Gastroesophageal sphincter (tissue), 4 donors: ENCODE data around the gene PARD3B. TPM values are rescaled to one million over a fixed set of nuclear protein-coding genes. Genes with fewer than 3 reads are reported as not detected.

Source experiments
- ATAC-seq: fragments of 150-250 bp; one replicate; pipeline ENCODE4 v1.9.1; 2016; ENCODE audit warnings: mild to moderate bottlenecking, moderate library complexity
- H3K27ac ChIP-seq, 4 donors: fragments of 200-600 bp; sonication (generic) in 3 of 4; 1 replicate in 3 of 4; 2 replicates in 1 of 4; pipeline ENCODE4 v1.5.1; 2016 to 2019
- H3K27me3 ChIP-seq: fragments of 200-600 bp; sonication (generic); one replicate; pipeline ENCODE4 v1.5.1; 2019
- H3K36me3 ChIP-seq, 2 donors: fragments of 200-600 bp; sonication (generic); one replicate each; pipeline ENCODE4 v1.5.1; 2019; ENCODE audit warnings: control low read depth in 1 of 2
- H3K4me1 ChIP-seq, 3 donors: fragments of 200-600 bp; sonication (generic); 1 replicate in 2 of 3; 2 replicates in 1 of 3; pipeline ENCODE4 v1.5.1; 2016 to 2019; ENCODE audit warnings: control low read depth in 2 of 3
- H3K4me3 ChIP-seq, 2 donors: fragments of 200-600 bp; sonication (generic); one replicate each; pipeline ENCODE4 v1.5.1; 2019; ENCODE audit warnings: mild to moderate bottlenecking in 1 of 2, moderate library complexity in 1 of 2
- H3K9me3 ChIP-seq, 3 donors: fragments of 200-600 bp; sonication (generic); one replicate each; pipeline ENCODE4 v1.5.1; 2017 to 2019; ENCODE audit warnings: control low read depth in 2 of 3
- CTCF ChIP-seq, 4 experiments: fragments of 200-600 bp in 2 of 4; fragments of 450-650 bp in 2 of 4; sonication (generic) in 1 of 4; IDR thresholded peaks; one replicate each; pipeline ENCODE4 v1.5.1; 2017 to 2019; ENCODE audit warnings: antibody characterized with exemption in 4 of 4, mild to moderate bottlenecking in 2 of 4, moderate library complexity in 2 of 4
- EP300 ChIP-seq: sonication (generic); formaldehyde crosslinking; IDR thresholded peaks from one replicate; pipeline ENCODE4 v1.6.1; 2017; ENCODE audit warnings: antibody characterized with exemption, mild to moderate bottlenecking
- POLR2A ChIP-seq, 2 donors: fragments of 450-650 bp; IDR thresholded peaks; one replicate each; pipeline ENCODE4 v1.6.1; 2017; ENCODE audit warnings: antibody characterized with exemption in 2 of 2, mild to moderate bottlenecking in 2 of 2, moderate library complexity in 1 of 2
- POLR2AphosphoS5 ChIP-seq: sonication (generic); formaldehyde crosslinking; IDR thresholded peaks from one replicate; pipeline ENCODE4 v1.6.1; 2017; ENCODE audit warnings: antibody characterized with exemption
- whole genome bisulfite sequencing, 2 donors: methylation state at CpG; one replicate each; pipeline ENCODE4 v1.1.5; 2018; ENCODE audit warnings: low coverage in 1 of 2; 5-methylcytosine and 5-hydroxymethylcytosine counted together
- total RNA-seq, 4 donors: library from RNA; depleted of rRNA; stranded (reverse); fragments of >200 nt; gene quantifications; one replicate each; pipeline ENCODE4 v1.1.0, GENCODE V29; 2016

PARD3B gene
- total RNA-seq, 4 donors from 2014 or later = 29.6 to 42.2 (median 41.0) TPM

DNA sequence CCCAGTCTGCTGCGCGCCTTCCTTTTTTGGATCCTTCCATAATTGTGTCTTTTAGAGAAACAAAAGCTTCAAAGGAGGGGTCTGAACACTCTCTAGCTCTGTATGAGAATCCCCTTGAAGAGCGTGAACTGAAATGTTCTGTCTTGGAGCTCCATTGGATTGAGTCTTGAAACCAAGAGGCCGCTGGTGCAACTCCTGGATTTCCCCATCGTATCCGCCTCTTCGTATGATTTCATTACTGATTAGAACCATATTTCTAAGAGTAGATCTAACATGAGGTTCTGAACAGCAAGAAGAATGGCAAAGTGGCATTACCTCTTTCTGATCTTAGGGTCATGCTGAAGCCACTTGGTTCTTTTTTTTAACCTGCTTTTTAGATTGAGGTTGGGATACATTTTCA, 1105.7 kb downstream of the PARD3B start:
- ATAC-seq = no peak
- H3K27me3 ChIP-seq = no peaks in the 10 kb centered on the region
- H3K4me3 ChIP-seq = no peak overlapping the region
- no peaks in the 10 kb centered on the region for H3K9me3 ChIP-seq
- H3K36me3 ChIP-seq = no peaks in the 10 kb centered on the region
- WGBS, 2 donors = 98 to 99% methylated on average over 5 to 6 of the region's 7 CpGs
- H3K27ac ChIP-seq = no peak overlapping the region
- no peaks in the 10 kb centered on the region for H3K4me1 ChIP-seq
- TF ChIP-seq CTCF (IDR thresholded peaks at IDR 0.05) (no peak), POLR2AphosphoS5 (no peak), POLR2A (IDR thresholded peaks at IDR 0.05) (no peak), EP300 (no peak)

DNA sequence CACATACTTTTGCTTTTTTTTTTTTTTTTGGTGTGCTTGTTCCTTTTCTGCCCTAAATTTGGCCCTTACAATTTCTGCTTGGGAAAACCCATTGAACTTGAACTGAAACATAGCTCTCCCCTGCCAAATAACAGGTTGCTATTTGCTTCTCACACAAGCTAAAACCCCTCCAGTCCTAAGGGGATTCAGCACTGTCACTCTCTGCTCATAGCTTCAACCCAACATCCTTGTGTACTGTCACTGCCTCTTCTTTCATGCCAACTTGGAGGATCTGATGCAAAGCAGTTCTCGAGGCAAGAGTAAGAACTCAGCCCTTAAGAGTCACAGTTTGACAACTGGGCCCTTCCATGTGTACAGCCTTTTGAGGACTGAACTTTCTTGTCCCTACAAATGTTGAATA, 1106.4 kb downstream of the PARD3B start:
- no peak for ATAC-seq
- H3K27ac ChIP-seq = no peak overlapping the region
- H3K27me3 ChIP-seq = no peaks in the 10 kb centered on the region
- no CpG with 5 or more reads among the region's 1 CpG for WGBS, 2 donors
- H3K4me1 ChIP-seq = peaks cover 0 to 6% (median 0%) of the 10 kb centered on the region in 3 donors
- no peaks in the 10 kb centered on the region for H3K9me3 ChIP-seq
- no peak overlapping the region for H3K4me3 ChIP-seq
- no peaks in the 10 kb centered on the region for H3K36me3 ChIP-seq
- TF ChIP-seq POLR2AphosphoS5 = no peak

GRCh38 chr2:205654878-205655605, 1109.8 kb downstream of the PARD3B start:
- H3K9me3 ChIP-seq = no peaks in the 10 kb centered on the region
- H3K36me3 ChIP-seq = no peaks in the 10 kb centered on the region
- no peak overlapping the region for H3K27ac ChIP-seq
- H3K4me1 ChIP-seq = peaks cover 0 to 13% (median 0%) of the 10 kb centered on the region in 3 donors
- H3K4me3 ChIP-seq = no peak overlapping the region
- TF ChIP-seq EP300 = no peak
- TF ChIP-seq POLR2AphosphoS5 = no peak
- TF ChIP-seq CTCF (IDR thresholded peaks at IDR 0.05) = no peak
- no peak for TF ChIP-seq POLR2A (IDR thresholded peaks at IDR 0.05)
- WGBS, 2 donors = 83 to 91% methylated on average over 3 to 7 of the region's 10 CpGs
- peak; percentile 29 for ATAC-seq
- no peaks in the 10 kb centered on the region for H3K27me3 ChIP-seq

DNA sequence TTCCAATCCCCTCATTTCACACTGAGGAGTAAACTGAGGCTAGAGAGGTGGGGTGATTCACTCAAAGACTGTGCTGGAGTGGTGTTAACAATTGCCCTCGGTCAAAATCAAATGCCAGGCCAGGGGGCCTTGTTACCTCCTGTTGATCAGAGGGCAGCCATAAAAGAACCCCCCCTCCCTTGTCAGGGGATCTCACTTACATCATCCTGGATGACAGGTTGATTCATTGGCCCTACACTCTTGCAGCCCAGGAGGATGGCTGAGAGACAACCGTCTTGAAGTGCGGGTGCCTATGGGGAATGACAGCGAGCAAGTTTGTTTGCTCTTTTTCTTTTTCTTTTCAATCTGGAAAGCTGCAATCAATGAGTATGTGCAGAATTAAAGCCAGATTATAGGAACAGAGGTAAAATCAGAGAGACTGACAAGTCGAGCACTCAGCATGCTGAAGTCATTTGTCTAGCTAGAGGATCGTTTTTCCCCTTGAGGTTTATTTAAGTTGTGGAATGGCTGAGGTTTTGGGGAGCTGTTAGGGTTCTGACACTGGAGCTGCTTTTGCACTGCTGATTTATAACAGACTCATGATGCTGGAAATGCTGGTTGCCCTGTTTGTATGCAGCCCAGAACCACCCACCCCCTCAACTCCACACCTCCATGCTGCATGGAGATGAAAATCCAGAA, 1110.6 kb downstream of the PARD3B start:
- Histone ChIP-seq H3K27ac (no peak overlapping the region), H3K4me3 (no peak overlapping the region), H3K27me3 (no peaks in the 10 kb centered on the region), H3K4me1 (peaks cover 0 to 13% (median 5%) of the 10 kb centered on the region in 3 donors), H3K9me3 (no peaks in the 10 kb centered on the region), H3K36me3 (no peaks in the 10 kb centered on the region)
- no peak for ATAC-seq
- WGBS, 2 donors = 89 to 93% methylated on average over 3 to 6 of the region's 6 CpGs
- TF ChIP-seq EP300 (no peak), CTCF (IDR thresholded peaks at IDR 0.05) (no peak), POLR2A (IDR thresholded peaks at IDR 0.05) (no peak), POLR2AphosphoS5 (no peak)

DNA sequence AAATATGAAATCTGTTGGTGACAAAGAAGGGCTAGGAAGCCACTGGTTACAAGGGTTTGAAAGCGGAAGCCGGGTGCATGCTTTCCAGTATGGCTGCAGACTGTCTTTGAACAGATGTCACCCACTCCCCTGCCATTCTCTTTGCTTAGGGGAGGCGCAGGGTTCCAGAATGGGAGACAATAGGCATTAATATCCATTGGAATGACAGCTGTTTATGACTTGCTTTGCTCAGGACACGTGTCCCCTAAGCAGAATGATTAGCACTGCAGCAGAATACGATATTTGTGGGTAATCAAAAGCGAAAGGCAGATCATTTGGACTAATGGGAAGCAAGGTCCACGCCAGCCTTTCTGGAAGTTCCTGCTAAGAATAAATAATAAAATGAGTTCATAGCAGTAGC, 1111.2 kb downstream of the PARD3B start:
- Histone ChIP-seq H3K4me3 (no peak overlapping the region), H3K9me3 (no peaks in the 10 kb centered on the region), H3K27me3 (no peaks in the 10 kb centered on the region), H3K27ac (no peak overlapping the region), H3K36me3 (no peaks in the 10 kb centered on the region), H3K4me1 (peaks cover 0 to 13% (median 5%) of the 10 kb centered on the region in 3 donors)
- WGBS, 2 donors = 72 to 94% methylated on average over 4 to 7 of the region's 7 CpGs
- TF ChIP-seq EP300 (no peak), CTCF (IDR thresholded peaks at IDR 0.05) (no peak), POLR2A (IDR thresholded peaks at IDR 0.05) (no peak), POLR2AphosphoS5 (no peak)
- no peak for ATAC-seq
